Measurements from ENCODE around the gene RNLS.

RNLS gene

GRCh38 chr10:88427024-88427423 lies 156.1 kb downstream of the RNLS start:
- no peak for DNase-seq

- no peak for DNase-seq
Observed at GRCh38 chr10:88424881-88425280, 158.2 kb downstream of the RNLS start.

GRCh38 chr10:88423732-88424131 lies 159.4 kb downstream of the RNLS start:
- DNase-seq: no peak

- no peak for DNase-seq
Observed at GRCh38 chr10:88421590-88421989, 161.5 kb downstream of the RNLS start.

GRCh38 chr10:88418871-88419270 lies 164.2 kb downstream of the RNLS start:
- DNase-seq: no peak

- DNase-seq: no peak
Observed at GRCh38 chr10:88417387-88418030, 165.6 kb downstream of the RNLS start.

GRCh38 chr10:88416801-88417200 lies 166.3 kb downstream of the RNLS start:
- no peak for DNase-seq

GRCh38 chr10:88415533-88416130 lies 167.5 kb downstream of the RNLS start:
- DNase-seq: no peak

GRCh38 chr10:88413412-88413811 lies 169.7 kb downstream of the RNLS start:
- DNase-seq: no peak

- no peak for DNase-seq
Observed at GRCh38 chr10:88411772-88412349, 171.3 kb downstream of the RNLS start.

- no peak for DNase-seq
Observed at GRCh38 chr10:88409824-88410223, 173.3 kb downstream of the RNLS start.

GRCh38 chr10:88409236-88409635 lies 173.9 kb downstream of the RNLS start:
- no peak for DNase-seq

GRCh38 chr10:88408096-88408495 lies 175.0 kb downstream of the RNLS start:
- DNase-seq: no peak

- no peak for DNase-seq
Observed at GRCh38 chr10:88404133-88404532, 179.0 kb downstream of the RNLS start.

- no peak for DNase-seq
Observed at GRCh38 chr10:88401671-88402347, 181.3 kb downstream of the RNLS start.

- no peak for DNase-seq
Observed at GRCh38 chr10:88399240-88399639, 183.9 kb downstream of the RNLS start.

GRCh38 chr10:88395677-88396076 lies 187.4 kb downstream of the RNLS start:
- DNase-seq: no peak

GRCh38 chr10:88392222-88392621 lies 190.9 kb downstream of the RNLS start:
- DNase-seq: no peak

- DNase-seq: no peak
Observed at GRCh38 chr10:88390041-88390440, 193.1 kb downstream of the RNLS start.

GRCh38 chr10:88389456-88389855 lies 193.7 kb downstream of the RNLS start:
- no peak for DNase-seq

- no peak for DNase-seq
Observed at GRCh38 chr10:88388324-88388723, 194.8 kb downstream of the RNLS start.

GRCh38 chr10:88386821-88387773 lies 196.0 kb downstream of the RNLS start:
- no peak for DNase-seq
